PC-3 (cell line): ENCODE results near the gene NOG. TPM values are rescaled to one million over a fixed set of nuclear protein-coding genes. Genes with fewer than 3 reads are reported as not detected.
A peak's percentile ranks its signal among the peaks of the same experiment; 100 is the strongest.

Experiments used
- ATAC-seq: fragments of 200-7000 bp; cut with Tn5 transposase; 2 replicates; pipeline ENCODE4 v1.9.1; 2020; ENCODE audit warnings: mild to moderate bottlenecking, moderate library complexity
- BruUV-seq: library from RNA; stranded (reverse); fragments of 400-500 nt; replicated peaks from 2 replicates; lab custom pipeline; 2021; lab: Mats Ljungman, UMichigan
- CTCF ChIA-PET: fragments of 300-600 bp; sonication (Branson Sonifier 250); formaldehyde crosslinking; loops from one replicate; lab custom pipeline; 2022; ENCODE audit warnings: antibody characterized with exemption; lab: Charles Lee
- POLR2A ChIA-PET: fragments of 300-600 bp; sonication (Branson Sonifier 250); formaldehyde crosslinking; loops from one replicate; lab custom pipeline; 2022; ENCODE audit warnings: antibody characterized with exemption; ENCODE audit not compliant: unreplicated experiment; lab: Charles Lee
- DNase-seq: peaks from one replicate; pipeline ENCODE4 v3.0.0-alpha.2; 2015
- H2AFZ ChIP-seq: fragments of 300-600 bp; sonication (generic); 2 replicates; pipeline ENCODE4 v1.6.0; 2016; ENCODE audit warnings: antibody characterized with exemption, low read length
- H3F3A ChIP-seq: fragments of 300-600 bp; sonication (generic); one replicate; pipeline ENCODE4 v1.6.0; 2017; ENCODE audit warnings: antibody characterized with exemption, low read length, control low read depth, mild to moderate bottlenecking; ENCODE audit not compliant: unreplicated experiment
- H3K27ac ChIP-seq: fragments of 300-600 bp; sonication (generic); 2 replicates; pipeline ENCODE4 v1.5.1; 2016; ENCODE audit warnings: mild to moderate bottlenecking, low read length
- H3K27me3 ChIP-seq: fragments of 300-600 bp; sonication (generic); 2 replicates; pipeline ENCODE4 v1.6.1; 2016; ENCODE audit warnings: low read length, mixed read lengths
- H3K36me3 ChIP-seq: fragments of 300-600 bp; sonication (generic); 2 replicates; pipeline ENCODE4 v1.6.1; 2016; ENCODE audit warnings: low read depth, mixed run types, low read length, mixed read lengths
- H3K4me1 ChIP-seq: fragments of 300-600 bp; sonication (generic); 2 replicates; pipeline ENCODE4 v1.5.1; 2016; ENCODE audit warnings: low read length; ENCODE audit not compliant: insufficient read depth
- H3K4me2 ChIP-seq: fragments of 300-600 bp; sonication (generic); 2 replicates; pipeline ENCODE4 v1.6.0; 2016; ENCODE audit warnings: low read length
- H3K4me3 ChIP-seq: fragments of 300-600 bp; sonication (generic); 2 replicates; pipeline ENCODE4 v1.5.1; 2016; ENCODE audit warnings: mild to moderate bottlenecking, low read length, mixed read lengths
- H3K79me2 ChIP-seq: fragments of 300-600 bp; sonication (generic); 2 replicates; pipeline ENCODE4 v1.6.1; 2017; ENCODE audit warnings: low read length, mixed read lengths
- H3K9ac ChIP-seq: fragments of 300-600 bp; sonication (generic); 2 replicates; pipeline ENCODE4 v1.6.0; 2016; ENCODE audit warnings: mild to moderate bottlenecking, low read length
- H3K9me2 ChIP-seq: fragments of 300-600 bp; sonication (generic); replicated peaks from 2 replicates; pipeline ENCODE4 v1.6.1; 2016; ENCODE audit warnings: mixed run types, low read length, mixed read lengths
- H3K9me3 ChIP-seq: fragments of 300-600 bp; sonication (generic); 2 replicates; pipeline ENCODE4 v1.6.1; 2016; ENCODE audit warnings: low read length, mixed read lengths
- H4K20me1 ChIP-seq: fragments of 300-600 bp; sonication (generic); 2 replicates; pipeline ENCODE4 v1.6.1; 2016; ENCODE audit warnings: low read length, mixed read lengths
- EZH2 ChIP-seq: fragments of 300-600 bp; sonication (generic); IDR thresholded peaks from one replicate; pipeline ENCODE4 v1.6.1; 2017; ENCODE audit warnings: antibody characterized with exemption, mild to moderate bottlenecking, low read length; ENCODE audit not compliant: unreplicated experiment
- EZH2phosphoT487 ChIP-seq: fragments of 300-600 bp; sonication (generic); IDR thresholded peaks from 2 replicates; pipeline ENCODE4 v1.6.1; 2018; ENCODE audit warnings: mild to moderate bottlenecking, antibody characterized with exemption, low read length, borderline replicate concordance
- intact Hi-C: fragments of 100-400 bp; cut with micrococcal nuclease; formaldehyde crosslinking; loops from 2 replicates; pipeline ENCODE4 v1.9.0; 2023
- total RNA-seq: library from RNA; depleted of rRNA; stranded (reverse); fragments of >200 nt; gene quantifications from 2 replicates; pipeline ENCODE4 v1.2.3, GENCODE V29; 2014
- TF ChIP-seq, protein P1 (sequence below): fragments of 300-600 bp; sonication (generic); conservative IDR thresholded peaks from 2 replicates; pipeline ENCODE4 v1.5.1; 2017; ENCODE audit warnings: antibody characterized with exemption, low read depth, mild to moderate bottlenecking, low read length

NOG gene
- total RNA-seq, 1 experiment from 2014 or later: 23.9 TPM

DNA sequence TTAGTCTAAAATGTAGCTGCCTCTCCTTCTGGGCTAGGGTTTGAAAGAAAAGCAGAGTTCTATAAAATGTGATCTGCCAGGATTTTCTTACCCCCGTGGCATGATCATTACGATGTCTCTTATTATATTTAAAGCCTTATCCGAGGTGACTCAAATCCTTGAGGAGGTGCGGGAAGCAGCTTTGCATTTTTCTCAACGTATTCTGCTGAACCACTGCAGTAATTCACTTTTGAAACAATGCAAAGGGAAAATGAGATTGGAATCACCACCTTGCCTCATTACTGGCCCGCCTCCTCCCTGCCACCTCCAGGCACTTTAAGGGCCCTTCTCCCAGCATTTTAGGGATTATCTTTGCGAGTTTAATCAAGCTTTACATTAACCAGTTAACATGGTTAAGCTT, 9.7 kb upstream of the NOG start:
- DNase-seq: no peak
- no peak overlapping the region for H2AFZ ChIP-seq
- H4K20me1 ChIP-seq: no peaks in the 10 kb centered on the region
- no peak overlapping the region for H3K9ac ChIP-seq
- TF ChIP-seq EZH2phosphoT487 (no peak), EZH2 (no peak)
- TF ChIP-seq, protein P1, sequence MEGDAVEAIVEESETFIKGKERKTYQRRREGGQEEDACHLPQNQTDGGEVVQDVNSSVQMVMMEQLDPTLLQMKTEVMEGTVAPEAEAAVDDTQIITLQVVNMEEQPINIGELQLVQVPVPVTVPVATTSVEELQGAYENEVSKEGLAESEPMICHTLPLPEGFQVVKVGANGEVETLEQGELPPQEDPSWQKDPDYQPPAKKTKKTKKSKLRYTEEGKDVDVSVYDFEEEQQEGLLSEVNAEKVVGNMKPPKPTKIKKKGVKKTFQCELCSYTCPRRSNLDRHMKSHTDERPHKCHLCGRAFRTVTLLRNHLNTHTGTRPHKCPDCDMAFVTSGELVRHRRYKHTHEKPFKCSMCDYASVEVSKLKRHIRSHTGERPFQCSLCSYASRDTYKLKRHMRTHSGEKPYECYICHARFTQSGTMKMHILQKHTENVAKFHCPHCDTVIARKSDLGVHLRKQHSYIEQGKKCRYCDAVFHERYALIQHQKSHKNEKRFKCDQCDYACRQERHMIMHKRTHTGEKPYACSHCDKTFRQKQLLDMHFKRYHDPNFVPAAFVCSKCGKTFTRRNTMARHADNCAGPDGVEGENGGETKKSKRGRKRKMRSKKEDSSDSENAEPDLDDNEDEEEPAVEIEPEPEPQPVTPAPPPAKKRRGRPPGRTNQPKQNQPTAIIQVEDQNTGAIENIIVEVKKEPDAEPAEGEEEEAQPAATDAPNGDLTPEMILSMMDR: no peak
- H3K27ac ChIP-seq: no peak overlapping the region
- no peaks in the 10 kb centered on the region for H3K9me2 ChIP-seq
- CTCF ChIA-PET: interaction anchor here (0.6 kb wide), 1 partner anchor 104 kb away, joined by 3 read pairs; no protein-coding TSS in a partner anchor
- H3K79me2 ChIP-seq: no peaks in the 10 kb centered on the region
- POLR2A ChIA-PET: no interaction called here
- no peaks in the 10 kb centered on the region for H3F3A ChIP-seq
- H3K4me3 ChIP-seq: no peak overlapping the region
- no peak for ATAC-seq
- H3K4me2 ChIP-seq: no peak overlapping the region
- no peaks in the 10 kb centered on the region for H3K36me3 ChIP-seq
- peaks cover 74% of the 10 kb centered on the region for H3K27me3 ChIP-seq
- H3K4me1 ChIP-seq: no peaks in the 10 kb centered on the region
- intact Hi-C loops: no loop called here
- BruUV-seq: no TSS peak
- H3K9me3 ChIP-seq: no peaks in the 10 kb centered on the region

DNA sequence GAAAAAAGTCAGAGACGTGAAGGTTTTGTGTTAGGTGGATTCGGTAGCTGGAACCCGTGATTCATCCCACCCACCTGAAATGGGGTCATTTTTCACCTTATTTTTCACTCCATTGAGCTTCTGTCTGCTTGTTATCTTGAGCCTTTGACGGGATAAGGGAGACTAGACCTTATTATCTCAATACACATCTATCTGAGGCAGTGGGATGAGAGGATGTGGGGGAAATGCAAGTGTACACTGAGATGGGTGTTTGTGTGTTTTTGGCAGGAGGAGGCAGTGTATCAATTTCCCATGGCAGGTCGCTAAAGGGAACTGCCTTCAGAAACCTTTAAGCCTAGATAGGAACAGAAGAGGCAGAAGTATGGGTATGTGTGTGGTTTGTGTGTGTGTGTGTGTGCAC, 6.2 kb upstream of the NOG start:
- Histone ChIP-seq H3K27me3 (peaks cover 67% of the 10 kb centered on the region), H3K9me3 (no peaks in the 10 kb centered on the region), H3K4me3 (no peak overlapping the region), H3K36me3 (no peaks in the 10 kb centered on the region), H3F3A (no peaks in the 10 kb centered on the region), H3K4me2 (no peak overlapping the region), H3K27ac (no peak overlapping the region), H3K9ac (no peak overlapping the region), H2AFZ (no peak overlapping the region), H3K9me2 (no peaks in the 10 kb centered on the region), H3K4me1 (no peaks in the 10 kb centered on the region), H3K79me2 (no peaks in the 10 kb centered on the region), H4K20me1 (no peaks in the 10 kb centered on the region)
- no TSS peak for BruUV-seq
- POLR2A ChIA-PET: no interaction called here
- TF ChIP-seq, protein P1: no peak
- TF ChIP-seq EZH2 (no peak), EZH2phosphoT487 (no peak)
- CTCF ChIA-PET: no interaction called here
- intact Hi-C loops: no loop called here
- DNase-seq: no peak
- ATAC-seq: no peak

DNA sequence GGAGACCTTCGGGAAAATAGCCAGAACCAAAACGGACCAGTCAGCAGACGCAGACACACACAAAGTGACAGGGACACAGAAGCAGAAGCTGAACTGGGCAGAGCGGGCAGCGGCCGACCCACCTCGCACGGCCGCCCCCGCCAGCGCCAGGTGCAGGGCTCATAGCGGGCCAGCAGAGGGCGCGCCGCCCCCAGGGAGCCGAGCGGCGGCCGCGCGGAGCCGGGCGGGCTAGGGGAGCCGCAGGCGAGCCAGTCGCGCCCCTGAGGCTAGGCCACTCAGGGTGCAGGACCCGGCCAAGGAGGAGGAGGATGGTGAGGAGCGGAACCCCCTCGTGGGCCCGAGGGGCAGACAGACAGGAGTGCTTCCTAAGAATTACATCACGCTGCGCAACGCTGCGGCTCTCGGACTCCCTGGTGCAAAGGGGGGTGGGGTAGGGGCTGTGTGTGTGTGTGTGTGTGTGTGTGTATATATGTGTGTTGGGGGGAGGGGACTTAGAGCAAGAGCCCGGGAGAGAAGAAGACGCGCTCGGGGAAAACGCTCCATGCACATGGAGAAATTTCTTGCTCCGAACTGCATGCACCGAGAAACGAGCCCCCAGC, 913 bp upstream of the NOG start:
- H3K4me3 ChIP-seq: peak overlapping the region; percentile 74
- no peak overlapping the region; the same call in 1 of the 2 replicates for H3K9ac ChIP-seq
- ChIA-PET CTCF (interaction anchor here (0.6 to 5.4 kb wide), 7 partner anchors 66 to 1242 kb away, joined by 3 to 76 read pairs (median 4); partner anchors contain the start of gene SCPEP1), POLR2A (interaction anchor here (0.6 to 1.1 kb wide), 4 partner anchors 29 to 321 kb away, joined by 3 to 5 read pairs (median 4); partner anchors contain the start of gene TRIM25)
- no peaks in the 10 kb centered on the region for H3K9me3 ChIP-seq
- no peaks in the 10 kb centered on the region for H4K20me1 ChIP-seq
- no peaks in the 10 kb centered on the region for H3K9me2 ChIP-seq
- peak overlapping the region; percentile 75 for H2AFZ ChIP-seq
- intact Hi-C loops: loop anchor here (1.0 to 2.0 kb wide), 6 partner anchors 37 to 242 kb away; partner anchors contain the start of gene DGKE
- H3K27me3 ChIP-seq: peaks cover 26% of the 10 kb centered on the region
- peaks cover 11% of the 10 kb centered on the region; the same call in 1 of the 2 replicates for H3K4me1 ChIP-seq
- peak; percentile 36 for ATAC-seq
- no peak overlapping the region for H3K27ac ChIP-seq
- TF ChIP-seq, protein P1: peak; percentile 93
- TF ChIP-seq EZH2phosphoT487: no peak
- no peak for TF ChIP-seq EZH2
- peak overlapping the region; percentile 93 for H3K4me2 ChIP-seq
- H3K79me2 ChIP-seq: peaks cover 21% of the 10 kb centered on the region
- DNase-seq: peak; percentile 81
- no peaks in the 10 kb centered on the region for H3F3A ChIP-seq
- H3K36me3 ChIP-seq: no peaks in the 10 kb centered on the region
- BruUV-seq: no TSS peak
